ENCODE data around the gene COL15A1. TPM values are rescaled to one million over a fixed set of nuclear protein-coding genes. Genes with fewer than 3 reads are reported as not detected.

COL15A1 gene
- total RNA-seq, 1 experiment from 2014 or later, result not detected

DNA sequence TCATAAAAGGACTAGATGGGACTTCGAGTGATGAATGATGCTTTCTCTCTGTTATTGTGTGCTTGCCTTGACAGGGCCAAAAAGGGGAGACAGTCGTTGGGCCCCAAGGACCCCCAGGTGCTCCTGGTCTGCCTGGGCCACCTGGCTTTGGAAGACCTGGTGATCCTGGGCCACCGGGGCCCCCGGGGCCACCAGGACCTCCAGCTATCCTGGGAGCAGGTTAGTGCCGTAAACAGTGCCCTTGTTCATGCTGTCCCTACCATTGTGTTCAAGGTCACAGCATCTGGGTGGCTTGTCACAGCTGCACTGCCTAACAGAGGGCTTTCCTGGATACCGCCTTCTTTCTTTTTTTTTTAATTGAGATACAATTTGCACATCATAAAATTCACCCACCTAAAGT lies 112.5 kb downstream of the COL15A1 start:
- H3T11ph ChIP-seq (ENCODE audit: low read length), result no peak overlapping the region
- H3K79me2 ChIP-seq (ENCODE audit: insufficient read depth, low read length), result no peaks in the 10 kb centered on the region
- H2BK12ac ChIP-seq (ENCODE audit: insufficient read length, low read depth, low read length), result no peak overlapping the region
- H3K4me1 Mint-ChIP-seq, result no peaks in the 10 kb centered on the region
- TF ChIP-seq, protein P1, sequence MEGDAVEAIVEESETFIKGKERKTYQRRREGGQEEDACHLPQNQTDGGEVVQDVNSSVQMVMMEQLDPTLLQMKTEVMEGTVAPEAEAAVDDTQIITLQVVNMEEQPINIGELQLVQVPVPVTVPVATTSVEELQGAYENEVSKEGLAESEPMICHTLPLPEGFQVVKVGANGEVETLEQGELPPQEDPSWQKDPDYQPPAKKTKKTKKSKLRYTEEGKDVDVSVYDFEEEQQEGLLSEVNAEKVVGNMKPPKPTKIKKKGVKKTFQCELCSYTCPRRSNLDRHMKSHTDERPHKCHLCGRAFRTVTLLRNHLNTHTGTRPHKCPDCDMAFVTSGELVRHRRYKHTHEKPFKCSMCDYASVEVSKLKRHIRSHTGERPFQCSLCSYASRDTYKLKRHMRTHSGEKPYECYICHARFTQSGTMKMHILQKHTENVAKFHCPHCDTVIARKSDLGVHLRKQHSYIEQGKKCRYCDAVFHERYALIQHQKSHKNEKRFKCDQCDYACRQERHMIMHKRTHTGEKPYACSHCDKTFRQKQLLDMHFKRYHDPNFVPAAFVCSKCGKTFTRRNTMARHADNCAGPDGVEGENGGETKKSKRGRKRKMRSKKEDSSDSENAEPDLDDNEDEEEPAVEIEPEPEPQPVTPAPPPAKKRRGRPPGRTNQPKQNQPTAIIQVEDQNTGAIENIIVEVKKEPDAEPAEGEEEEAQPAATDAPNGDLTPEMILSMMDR (conservative IDR thresholded peaks at IDR 0.05), result no peak
- no peak overlapping the region for H2BK5ac ChIP-seq (ENCODE audit: insufficient read length, low read length)
- no peak for DNase-seq
- peaks cover 9% of the 10 kb centered on the region for H3K27me3 Mint-ChIP-seq (ENCODE audit: low read depth)
- H3K4me2 ChIP-seq (ENCODE audit: insufficient read depth, insufficient read length, low read length), result no peak overlapping the region
- H3K14ac ChIP-seq (ENCODE audit: insufficient read depth, low read length), result no peak overlapping the region
- no peaks in the 10 kb centered on the region for H4K20me1 ChIP-seq (ENCODE audit: control insufficient read depth, insufficient read depth, insufficient read length)
- H3K23ac ChIP-seq (ENCODE audit: insufficient read length, low read depth, low read length), result no peak overlapping the region
- H2BK15ac ChIP-seq (ENCODE audit: low read depth, low read length), result no peak overlapping the region
- H2BK20ac ChIP-seq (ENCODE audit: low read depth, low read length, poor library complexity, severe bottlenecking), result no peak overlapping the region
- no peak overlapping the region for H3K27ac Mint-ChIP-seq
- no peaks in the 10 kb centered on the region for H3K9me3 Mint-ChIP-seq
- H3K18ac ChIP-seq (ENCODE audit: insufficient read length, low read depth, low read length), result no peak overlapping the region
- no peak overlapping the region for H4K5ac ChIP-seq (ENCODE audit: insufficient read length, low read depth, low read length)
- no peak overlapping the region for H3K4ac ChIP-seq (ENCODE audit: low read depth, low read length)
- no peaks in the 10 kb centered on the region for H3K4me1 ChIP-seq (ENCODE audit: insufficient read depth, low read length)
- no peak overlapping the region for H3K9ac ChIP-seq (ENCODE audit: extremely low read depth, insufficient read length, low read length)
- no peaks in the 10 kb centered on the region for H3K27me3 ChIP-seq (ENCODE audit: insufficient read depth, low read length)
- H3K36me3 Mint-ChIP-seq (ENCODE audit: insufficient read depth in 1 of 3, low read depth in 3 of 3), result no peaks in the 10 kb centered on the region
- H3K27ac ChIP-seq (ENCODE audit: insufficient read length, low read depth, low read length), result no peak overlapping the region
- H3K9me3 ChIP-seq (ENCODE audit: control insufficient read depth, low read depth, low read length), result no peaks in the 10 kb centered on the region
- H4K8ac ChIP-seq (replicated peaks; ENCODE audit: insufficient read length, low read depth, low read length), result no peak overlapping the region
- H2AFZ ChIP-seq (ENCODE audit: low read length), result no peak overlapping the region
- H3K23me2 ChIP-seq (ENCODE audit: insufficient read length, low read depth, low read length, poor library complexity, severe bottlenecking), result no peaks in the 10 kb centered on the region
- no peak overlapping the region for H4K91ac ChIP-seq (ENCODE audit: insufficient read length, low read depth, low read length)
- no peak overlapping the region for H3K4me3 Mint-ChIP-seq
- H2BK120ac ChIP-seq (ENCODE audit: low read depth, low read length, poor library complexity, severe bottlenecking), result no peak overlapping the region
- H3K56ac ChIP-seq (ENCODE audit: insufficient read length, low read depth, low read length), result no peak overlapping the region
- no CpG with 5 or more reads among the region's 6 CpGs for WGBS (ENCODE audit: extremely low coverage, insufficient read length, low lambda C conversion rate)
- H3K79me1 ChIP-seq (ENCODE audit: insufficient read depth, low read depth, low read length, poor library complexity, severe bottlenecking), result no peaks in the 10 kb centered on the region
- H2AK5ac ChIP-seq (ENCODE audit: insufficient read length, low read length), result no peak overlapping the region
